ENCODE data around the gene ZNF593.

GRCh38 chr1:26177182-26177684, 7.5 kb downstream of the ZNF593 start, which contains the start of gene CNKSR1:
- TF ChIP-seq EZH2 (IDR thresholded peaks at IDR 0.05; ENCODE audit: borderline replicate concordance, insufficient read depth, low read depth, low read length, poor library complexity, severe bottlenecking) (no peak), CTCF (IDR thresholded peaks at IDR 0.05) (no peak)
